H1 (cell line): ENCODE results near the gene CDH7. TPM values are rescaled to one million over a fixed set of nuclear protein-coding genes. Genes with fewer than 3 reads are reported as not detected.

ENCODE experiments used
- polyA plus RNA-seq, 7 experiments: library from polyadenylated mRNA; depleted of rRNA in 3 of 7; stranded (reverse) in 5 of 7; unstranded in 2 of 7; fragments of >200 nt in 5 of 7; fragments of 200-250 nt in 2 of 7; gene quantifications; 1 replicate in 5 of 7; 2 replicates in 1 of 7; 4 replicates in 1 of 7; pipeline versions ENCODE4 v1.2.1 to v1.2.3, GENCODE V29; 2011 to 2013; ENCODE audit warnings: missing spikeins in 2 of 7, mixed read lengths in 2 of 7
- total RNA-seq: library from RNA; stranded (reverse); fragmentation: NEBNext Ultra II Directional; extraction: Animal tissue kit (Norgen Biotek cat#: 25700); gene quantifications from 2 replicates; pipeline ENCODE4 v1.2.1, GENCODE V29; 2021
- TF ChIP-seq, protein P1 (sequence below): fragments of 300-600 bp; sonication (generic); IDR thresholded peaks from 2 replicates; pipeline ENCODE4 v1.7.1; 2012; ENCODE audit warnings: low read length, moderate library complexity, mild to moderate bottlenecking, inconsistent platforms; ENCODE audit not compliant: insufficient replicate concordance

The CDH7 gene
- total and polyA plus RNA-seq, 2 of the 8 experiments (the other 6 are each of a cell fraction or from before 2014, with no cell fraction given): 1.00 to 1.5 TPM

DNA sequence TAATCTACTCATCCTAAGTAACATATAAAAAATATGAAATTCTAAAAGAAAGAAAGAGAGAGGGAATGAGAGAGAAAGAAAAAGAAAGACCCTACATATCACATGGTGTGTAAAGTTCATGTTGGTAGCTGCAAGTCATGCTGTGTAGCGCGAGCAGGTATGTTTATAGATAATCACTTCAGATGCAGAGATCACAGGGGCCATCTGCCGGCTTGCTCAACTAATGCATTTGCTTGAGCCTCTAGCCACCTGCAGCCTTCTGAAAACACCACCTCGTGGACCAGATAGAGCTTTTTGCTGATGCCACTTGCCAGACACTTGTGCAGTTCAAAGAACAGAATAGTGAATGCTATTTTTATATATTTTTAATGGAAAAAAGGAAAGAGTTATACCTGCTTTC lies 37.6 kb downstream of the CDH7 start (continued):
- TF ChIP-seq, protein P1, sequence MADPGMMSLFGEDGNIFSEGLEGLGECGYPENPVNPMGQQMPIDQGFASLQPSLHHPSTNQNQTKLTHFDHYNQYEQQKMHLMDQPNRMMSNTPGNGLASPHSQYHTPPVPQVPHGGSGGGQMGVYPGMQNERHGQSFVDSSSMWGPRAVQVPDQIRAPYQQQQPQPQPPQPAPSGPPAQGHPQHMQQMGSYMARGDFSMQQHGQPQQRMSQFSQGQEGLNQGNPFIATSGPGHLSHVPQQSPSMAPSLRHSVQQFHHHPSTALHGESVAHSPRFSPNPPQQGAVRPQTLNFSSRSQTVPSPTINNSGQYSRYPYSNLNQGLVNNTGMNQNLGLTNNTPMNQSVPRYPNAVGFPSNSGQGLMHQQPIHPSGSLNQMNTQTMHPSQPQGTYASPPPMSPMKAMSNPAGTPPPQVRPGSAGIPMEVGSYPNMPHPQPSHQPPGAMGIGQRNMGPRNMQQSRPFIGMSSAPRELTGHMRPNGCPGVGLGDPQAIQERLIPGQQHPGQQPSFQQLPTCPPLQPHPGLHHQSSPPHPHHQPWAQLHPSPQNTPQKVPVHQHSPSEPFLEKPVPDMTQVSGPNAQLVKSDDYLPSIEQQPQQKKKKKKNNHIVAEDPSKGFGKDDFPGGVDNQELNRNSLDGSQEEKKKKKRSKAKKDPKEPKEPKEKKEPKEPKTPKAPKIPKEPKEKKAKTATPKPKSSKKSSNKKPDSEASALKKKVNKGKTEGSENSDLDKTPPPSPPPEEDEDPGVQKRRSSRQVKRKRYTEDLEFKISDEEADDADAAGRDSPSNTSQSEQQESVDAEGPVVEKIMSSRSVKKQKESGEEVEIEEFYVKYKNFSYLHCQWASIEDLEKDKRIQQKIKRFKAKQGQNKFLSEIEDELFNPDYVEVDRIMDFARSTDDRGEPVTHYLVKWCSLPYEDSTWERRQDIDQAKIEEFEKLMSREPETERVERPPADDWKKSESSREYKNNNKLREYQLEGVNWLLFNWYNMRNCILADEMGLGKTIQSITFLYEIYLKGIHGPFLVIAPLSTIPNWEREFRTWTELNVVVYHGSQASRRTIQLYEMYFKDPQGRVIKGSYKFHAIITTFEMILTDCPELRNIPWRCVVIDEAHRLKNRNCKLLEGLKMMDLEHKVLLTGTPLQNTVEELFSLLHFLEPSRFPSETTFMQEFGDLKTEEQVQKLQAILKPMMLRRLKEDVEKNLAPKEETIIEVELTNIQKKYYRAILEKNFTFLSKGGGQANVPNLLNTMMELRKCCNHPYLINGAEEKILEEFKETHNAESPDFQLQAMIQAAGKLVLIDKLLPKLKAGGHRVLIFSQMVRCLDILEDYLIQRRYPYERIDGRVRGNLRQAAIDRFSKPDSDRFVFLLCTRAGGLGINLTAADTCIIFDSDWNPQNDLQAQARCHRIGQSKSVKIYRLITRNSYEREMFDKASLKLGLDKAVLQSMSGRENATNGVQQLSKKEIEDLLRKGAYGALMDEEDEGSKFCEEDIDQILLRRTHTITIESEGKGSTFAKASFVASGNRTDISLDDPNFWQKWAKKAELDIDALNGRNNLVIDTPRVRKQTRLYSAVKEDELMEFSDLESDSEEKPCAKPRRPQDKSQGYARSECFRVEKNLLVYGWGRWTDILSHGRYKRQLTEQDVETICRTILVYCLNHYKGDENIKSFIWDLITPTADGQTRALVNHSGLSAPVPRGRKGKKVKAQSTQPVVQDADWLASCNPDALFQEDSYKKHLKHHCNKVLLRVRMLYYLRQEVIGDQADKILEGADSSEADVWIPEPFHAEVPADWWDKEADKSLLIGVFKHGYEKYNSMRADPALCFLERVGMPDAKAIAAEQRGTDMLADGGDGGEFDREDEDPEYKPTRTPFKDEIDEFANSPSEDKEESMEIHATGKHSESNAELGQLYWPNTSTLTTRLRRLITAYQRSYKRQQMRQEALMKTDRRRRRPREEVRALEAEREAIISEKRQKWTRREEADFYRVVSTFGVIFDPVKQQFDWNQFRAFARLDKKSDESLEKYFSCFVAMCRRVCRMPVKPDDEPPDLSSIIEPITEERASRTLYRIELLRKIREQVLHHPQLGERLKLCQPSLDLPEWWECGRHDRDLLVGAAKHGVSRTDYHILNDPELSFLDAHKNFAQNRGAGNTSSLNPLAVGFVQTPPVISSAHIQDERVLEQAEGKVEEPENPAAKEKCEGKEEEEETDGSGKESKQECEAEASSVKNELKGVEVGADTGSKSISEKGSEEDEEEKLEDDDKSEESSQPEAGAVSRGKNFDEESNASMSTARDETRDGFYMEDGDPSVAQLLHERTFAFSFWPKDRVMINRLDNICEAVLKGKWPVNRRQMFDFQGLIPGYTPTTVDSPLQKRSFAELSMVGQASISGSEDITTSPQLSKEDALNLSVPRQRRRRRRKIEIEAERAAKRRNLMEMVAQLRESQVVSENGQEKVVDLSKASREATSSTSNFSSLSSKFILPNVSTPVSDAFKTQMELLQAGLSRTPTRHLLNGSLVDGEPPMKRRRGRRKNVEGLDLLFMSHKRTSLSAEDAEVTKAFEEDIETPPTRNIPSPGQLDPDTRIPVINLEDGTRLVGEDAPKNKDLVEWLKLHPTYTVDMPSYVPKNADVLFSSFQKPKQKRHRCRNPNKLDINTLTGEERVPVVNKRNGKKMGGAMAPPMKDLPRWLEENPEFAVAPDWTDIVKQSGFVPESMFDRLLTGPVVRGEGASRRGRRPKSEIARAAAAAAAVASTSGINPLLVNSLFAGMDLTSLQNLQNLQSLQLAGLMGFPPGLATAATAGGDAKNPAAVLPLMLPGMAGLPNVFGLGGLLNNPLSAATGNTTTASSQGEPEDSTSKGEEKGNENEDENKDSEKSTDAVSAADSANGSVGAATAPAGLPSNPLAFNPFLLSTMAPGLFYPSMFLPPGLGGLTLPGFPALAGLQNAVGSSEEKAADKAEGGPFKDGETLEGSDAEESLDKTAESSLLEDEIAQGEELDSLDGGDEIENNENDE: no peak
